EH (cell line): ENCODE results near the gene PIK3CB.
A peak's percentile ranks its signal among the peaks of the same experiment; 100 is the strongest.
"Not testable (repeated sequence)": the region's sequence is repeated elsewhere in the genome, so short reads cannot be mapped to it uniquely, and the experiment has no call there.

ENCODE experiments used
- DNase-seq: peaks from one replicate; pipeline ENCODE4 v3.0.0-alpha.2; 2015; ENCODE audit warnings: low read depth

The PIK3CB gene

DNA sequence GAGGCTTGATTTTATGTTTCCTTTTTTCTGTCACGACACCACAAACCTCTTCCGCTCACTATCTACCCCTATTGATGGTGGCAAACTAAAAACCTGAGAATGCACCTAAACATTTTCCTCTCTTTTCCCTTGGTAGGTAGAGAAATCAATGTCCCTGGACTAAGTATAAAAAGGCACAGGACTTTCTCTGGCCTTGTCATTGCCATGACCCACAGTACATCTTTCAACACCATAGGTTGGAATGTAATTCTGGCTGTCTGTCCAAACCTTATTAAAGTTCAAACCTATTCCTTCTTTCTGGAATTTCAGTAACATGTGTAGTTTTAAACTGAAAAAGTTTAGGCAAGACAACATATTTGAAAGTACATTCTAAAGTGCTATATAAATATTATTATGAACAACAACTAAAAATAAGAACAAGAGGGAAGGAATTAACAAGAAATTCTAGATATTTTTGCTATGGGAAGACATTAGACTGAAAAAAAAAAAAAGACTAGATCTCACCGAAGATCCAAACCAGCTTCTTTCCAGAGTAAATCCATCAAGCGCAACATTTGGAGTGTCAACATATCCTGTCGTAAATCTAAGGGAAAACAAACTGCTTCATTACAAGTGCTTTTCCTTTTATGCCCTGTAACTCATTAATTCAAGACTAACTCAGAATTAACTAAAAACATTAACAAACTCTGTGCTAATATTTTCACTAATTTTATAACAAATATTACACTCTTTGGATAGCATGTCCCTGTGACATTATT is 153.1 kb downstream of the PIK3CB start:
- DNase-seq = no peak

DNA sequence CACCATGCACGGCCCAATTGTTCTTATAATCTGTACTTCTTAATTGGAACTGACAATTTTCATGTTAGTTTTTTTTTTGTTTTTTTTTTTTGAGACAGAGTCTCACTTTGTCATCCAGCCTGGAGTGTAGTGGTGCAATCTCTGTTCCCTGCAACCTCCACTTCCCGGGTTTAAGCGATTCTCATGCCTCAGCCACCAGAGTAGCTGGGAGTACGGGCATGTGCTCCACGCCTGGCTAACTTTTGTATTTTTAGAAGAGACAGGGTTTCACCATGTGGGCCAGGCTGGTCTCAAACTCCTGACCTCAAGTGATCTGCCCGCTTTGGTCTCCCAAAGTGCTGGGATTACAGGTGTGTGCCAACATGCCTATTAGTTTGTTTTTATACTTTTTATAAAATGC is 153.8 kb downstream of the PIK3CB start:
- DNase-seq = not testable (repeated sequence)

DNA sequence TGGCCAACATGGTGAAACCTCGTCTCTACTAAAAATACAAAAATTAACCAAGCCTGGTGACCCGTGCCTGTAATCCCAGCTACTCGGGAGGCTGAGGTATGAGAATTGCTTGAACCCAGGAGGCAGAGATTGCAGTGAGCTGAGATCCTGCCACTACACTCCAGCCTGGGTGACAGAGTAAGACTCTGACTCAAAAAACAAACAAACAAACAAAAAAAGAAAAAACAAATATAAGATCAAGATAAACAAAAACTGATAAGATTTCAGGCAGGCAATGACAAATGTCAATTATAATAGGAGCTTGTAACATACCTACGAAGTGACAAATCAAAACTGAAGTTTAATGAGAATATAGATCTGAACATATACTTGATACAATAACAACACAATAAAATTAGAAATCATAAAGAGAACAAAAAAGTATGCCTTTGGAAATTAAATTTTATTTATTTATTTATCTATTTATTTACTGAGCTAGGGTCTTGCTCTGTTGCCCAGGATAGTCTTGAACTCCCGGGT is 155.8 kb downstream of the PIK3CB start:
- DNase-seq = no peak

DNA sequence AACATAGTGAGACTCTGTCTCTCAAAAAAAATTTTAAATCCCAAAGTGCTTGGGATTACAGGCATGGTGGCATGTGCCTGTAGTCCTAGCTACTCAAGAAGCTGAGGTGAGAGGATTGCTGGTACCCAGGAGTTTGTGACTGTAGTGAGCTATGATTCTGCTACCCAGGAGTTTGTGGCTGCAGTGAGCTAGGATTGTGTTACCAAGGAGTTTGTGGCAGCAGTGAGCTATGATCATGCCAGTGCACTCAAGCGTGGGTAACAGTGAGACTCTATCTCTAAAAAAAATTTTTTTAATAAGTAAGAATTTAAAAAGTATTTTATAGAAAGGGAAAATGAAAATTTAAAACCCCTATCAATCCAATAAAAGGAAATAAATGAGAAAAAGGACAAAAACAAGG is 156.6 kb downstream of the PIK3CB start:
- no peak for DNase-seq

DNA sequence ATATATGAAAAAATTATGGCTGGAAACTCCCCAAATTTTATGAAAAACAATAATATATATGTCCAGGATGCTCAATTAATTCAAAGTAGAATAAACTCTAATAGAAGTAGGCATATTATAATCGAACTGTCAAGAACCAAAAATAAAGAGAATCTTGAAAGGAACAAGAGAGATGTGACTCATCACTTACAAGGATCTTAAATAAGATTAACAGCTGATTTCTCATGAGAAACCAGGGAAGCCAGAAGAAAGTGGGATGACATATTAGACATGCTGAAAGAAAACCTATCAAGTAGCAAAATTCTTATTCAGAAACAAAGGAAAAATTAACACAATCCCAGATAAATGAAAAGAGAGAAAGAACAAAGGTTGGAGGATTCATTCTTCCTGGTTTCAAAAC is 159.3 kb downstream of the PIK3CB start:
- peak; percentile 37 for DNase-seq

DNA sequence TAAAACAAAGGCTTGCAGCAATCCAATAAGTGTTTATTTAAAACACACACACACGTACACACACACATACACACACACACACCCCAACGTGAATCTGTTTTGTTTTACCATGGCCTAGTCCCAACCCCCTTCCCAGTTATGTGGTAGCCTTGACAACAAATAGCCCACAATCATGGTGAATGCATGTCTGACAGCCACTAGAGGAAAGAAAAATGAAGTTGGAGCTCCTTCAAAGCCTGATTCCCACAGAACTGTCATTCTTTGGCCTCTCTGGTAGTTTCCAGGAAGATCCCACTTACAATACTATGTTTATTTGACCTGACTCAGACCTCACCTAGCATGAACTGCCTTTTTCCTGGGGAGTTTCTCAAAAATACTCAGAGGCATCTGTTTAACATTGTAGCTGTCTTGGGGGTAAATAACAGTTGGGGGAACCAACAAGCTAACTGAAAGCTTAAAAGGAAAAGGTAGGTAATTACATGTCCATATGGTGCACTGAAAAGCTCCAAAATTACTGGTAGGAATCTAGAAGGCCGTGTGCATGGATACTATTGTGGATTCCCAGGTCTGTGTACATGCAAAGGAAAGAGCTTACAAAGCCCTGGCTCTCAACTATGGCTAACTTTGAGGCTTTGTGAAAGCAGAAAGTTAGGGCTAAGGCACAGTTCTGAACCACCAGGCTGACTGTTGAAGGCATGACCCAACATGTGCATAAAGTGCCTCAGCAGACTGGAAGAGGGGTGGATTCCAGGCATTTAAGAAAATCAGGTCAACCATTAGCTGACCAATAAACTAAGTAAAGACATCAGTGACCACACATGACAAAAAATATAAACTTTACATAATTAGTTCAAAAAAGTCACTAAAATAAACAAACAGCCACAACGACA is 160.8 kb downstream of the PIK3CB start:
- DNase-seq = peak; percentile 62

DNA sequence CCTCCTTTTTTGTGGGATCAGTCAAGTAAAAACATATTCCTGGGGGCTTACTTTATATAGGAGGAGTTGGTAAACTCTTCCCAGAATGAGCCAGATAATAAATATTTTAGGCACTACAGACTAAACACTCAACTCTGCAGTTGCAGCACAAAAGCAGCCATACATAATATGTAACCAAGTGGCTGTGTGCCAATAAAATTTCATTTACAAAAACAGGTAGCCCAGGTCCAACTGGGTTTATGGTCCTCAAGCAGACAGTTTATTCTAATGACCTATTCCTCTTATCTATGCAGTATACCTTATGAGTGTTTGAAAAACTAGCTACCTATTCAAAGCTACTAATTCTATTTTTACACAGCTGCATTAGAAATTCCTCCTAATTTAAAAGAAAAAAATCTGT is 164.3 kb downstream of the PIK3CB start:
- DNase-seq = no peak

DNA sequence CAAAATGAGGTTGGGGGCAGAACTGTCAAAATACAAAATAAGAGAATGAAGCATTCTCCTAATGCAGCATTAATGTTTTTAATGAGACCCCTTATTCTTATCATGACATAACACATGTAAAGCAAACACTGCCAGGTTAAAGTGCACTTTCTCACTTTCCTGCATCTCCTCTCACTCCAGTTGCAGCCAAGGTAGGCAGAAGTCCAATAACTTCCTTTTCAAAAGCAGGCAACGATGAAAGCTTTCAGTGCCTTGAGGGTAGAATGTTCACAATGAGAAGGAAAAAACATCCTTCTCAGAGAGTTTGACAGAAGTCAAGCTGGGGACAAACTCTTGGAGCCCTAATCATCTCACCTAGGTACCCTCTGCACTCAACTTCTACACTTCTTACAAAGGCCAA is 166.6 kb downstream of the PIK3CB start:
- no peak for DNase-seq

DNA sequence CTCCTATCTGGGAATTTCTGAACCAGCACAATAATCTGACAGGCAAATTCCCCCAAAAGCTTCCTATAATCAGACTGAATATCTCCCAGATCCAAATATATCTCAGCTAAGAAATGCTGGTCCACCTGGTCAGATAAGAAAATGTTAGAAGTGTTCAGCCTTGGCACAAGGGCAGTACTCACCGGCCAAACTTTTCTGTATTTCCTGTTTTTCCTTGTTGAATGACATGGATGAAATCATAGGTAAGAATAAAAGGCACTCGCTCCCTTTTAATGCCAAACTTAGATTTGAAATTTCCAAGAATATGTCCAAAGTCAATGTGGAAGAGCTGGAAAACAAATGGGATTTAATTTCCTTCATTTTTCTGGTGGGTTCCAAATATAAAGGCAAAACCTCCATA is 177.2 kb downstream of the PIK3CB start:
- no peak for DNase-seq

DNA sequence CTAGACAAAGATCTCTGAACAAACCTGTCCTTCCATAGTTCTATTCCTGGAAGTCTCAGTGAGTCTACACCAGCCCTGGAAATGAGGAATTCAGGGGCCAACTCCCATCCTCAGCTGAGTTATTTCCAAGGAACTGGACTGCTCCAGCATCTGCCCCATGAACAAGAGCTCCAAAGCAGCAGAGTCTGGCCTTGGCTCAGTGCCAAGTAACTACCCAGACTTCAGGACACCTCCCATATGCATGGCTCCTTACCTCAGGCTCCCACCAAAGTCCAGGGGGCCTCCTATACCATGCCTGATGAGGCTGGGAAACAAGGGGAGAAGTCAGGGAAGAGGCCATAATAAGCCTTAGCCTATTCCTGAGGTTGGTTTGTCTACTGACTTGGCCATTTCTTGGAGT is 181.2 kb downstream of the PIK3CB start:
- DNase-seq = no peak

DNA sequence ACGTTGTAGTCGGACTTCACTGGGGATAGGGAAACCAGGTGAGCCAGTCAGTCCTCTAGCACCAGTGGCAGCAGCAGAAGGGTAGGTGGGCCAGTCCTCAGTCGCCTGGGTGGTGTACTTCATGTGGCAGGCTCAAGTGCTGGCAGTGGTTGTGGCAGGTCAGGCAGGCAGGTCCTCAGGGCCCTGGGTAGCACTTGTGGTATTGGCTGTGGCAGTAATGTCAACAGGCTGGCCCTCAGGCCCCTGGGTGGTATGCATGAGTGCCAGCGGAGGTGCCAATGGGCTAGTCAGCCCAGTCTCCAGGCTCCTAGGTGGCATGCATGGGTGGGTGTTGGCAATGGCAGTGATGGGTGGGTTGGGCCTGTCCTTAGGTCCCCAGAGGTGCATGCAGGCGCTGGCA is 185.6 kb downstream of the PIK3CB start:
- no peak for DNase-seq

DNA sequence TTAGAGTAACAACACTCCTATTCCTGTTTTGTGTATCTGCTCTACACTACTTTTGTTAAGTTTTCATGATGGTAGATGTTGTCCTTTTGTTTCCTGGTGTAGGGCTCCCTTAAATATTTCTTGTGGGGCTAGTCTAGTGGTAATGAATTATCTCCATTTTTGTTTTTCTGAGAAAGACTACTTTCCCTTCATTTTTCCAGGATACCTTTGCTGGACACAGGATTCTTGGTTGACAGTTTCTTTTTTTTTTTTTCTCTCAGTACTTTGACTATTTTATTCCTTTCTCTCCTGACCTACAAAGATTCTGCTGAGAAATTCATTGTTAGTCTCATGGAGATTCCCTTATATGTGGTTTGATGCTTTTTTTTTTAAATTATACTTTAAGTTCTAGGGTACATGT is 188.2 kb downstream of the PIK3CB start:
- no peak for DNase-seq

DNA sequence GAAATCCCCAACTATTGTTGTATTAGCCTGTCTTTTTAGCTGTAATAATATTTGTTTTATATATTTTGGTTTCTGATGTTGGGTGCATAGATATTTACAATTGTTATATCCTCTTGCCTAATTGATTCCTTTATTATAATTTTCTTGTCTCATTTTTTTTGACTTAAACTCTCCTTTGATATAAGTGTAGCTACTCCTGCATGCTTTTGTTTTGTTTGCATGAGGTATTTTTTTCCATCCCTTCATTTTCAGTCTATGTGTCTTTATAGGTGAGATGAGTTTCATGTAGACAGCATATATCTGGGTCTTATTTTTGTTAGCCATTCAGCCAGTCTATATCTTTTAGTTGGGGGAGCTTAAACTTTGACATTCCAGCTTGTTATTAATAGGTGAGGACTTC is 188.7 kb downstream of the PIK3CB start:
- no peak for DNase-seq

DNA sequence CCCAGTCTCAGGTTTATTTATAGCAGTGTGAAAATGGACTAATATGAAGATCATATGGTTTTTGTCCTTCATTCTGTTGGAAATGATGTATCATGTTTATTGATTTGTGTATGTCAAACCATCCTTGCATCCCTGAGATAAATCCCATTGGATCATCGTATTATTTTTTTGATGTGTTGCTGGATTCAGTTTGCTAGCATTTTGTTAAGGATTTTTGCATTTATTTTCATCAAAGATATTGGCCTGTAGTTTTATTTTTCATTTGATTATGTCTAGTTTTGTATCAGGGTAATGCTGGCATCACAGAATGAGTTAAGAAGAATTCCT is 191.8 kb downstream of the PIK3CB start:
- no peak for DNase-seq

DNA sequence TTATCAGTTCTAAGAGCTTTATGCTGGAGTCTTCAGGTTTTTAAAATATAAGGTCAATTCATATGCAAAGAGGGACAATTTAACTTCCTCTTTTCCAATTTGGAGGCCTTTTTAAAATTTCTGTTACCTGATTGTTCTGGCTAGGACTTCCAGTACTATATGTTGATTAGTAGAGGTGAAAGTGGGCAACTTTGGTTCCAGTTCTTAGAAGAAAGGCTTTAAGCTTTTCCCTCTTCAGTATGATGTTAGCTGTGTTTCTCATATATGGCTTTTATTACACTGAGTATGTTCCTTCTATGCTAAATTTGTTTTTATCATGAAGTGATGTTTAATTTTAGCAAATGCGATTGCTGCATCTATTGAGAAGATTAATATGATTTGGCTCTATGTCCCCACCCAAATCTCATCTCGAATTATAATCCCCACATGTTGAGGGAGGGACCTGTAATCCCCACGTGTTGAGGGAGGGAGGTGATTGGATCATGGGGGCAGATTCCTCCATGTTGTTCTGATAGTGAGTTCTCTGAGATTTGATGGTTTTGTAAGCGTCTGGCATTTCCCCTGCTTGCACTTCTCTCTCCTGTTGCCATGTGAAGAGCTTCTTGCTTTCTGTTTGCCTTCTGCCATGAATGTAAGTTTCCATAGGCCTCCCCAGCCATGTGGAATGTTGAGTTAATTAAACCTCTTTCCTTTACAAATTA is 192.4 kb downstream of the PIK3CB start:
- no peak for DNase-seq

DNA sequence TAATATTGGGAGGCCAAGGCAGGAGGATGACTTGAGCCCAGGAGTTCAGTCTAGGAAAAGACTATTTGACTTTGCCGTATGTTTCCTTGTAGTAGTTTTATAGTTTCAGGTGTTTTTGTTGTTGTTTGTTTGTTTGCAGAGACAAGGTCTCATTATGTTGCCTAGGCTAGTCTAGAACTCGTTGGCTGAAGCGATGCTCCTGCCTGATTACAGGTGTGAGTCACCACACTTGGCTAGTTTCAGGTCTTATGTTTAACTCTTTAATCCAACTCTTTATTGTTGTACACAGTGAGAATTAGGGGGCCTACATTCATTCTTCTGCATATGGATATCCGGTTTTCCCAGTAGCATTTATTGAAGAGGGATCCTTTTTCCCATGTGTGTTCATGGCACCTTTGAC is 194.2 kb downstream of the PIK3CB start:
- no peak for DNase-seq

DNA sequence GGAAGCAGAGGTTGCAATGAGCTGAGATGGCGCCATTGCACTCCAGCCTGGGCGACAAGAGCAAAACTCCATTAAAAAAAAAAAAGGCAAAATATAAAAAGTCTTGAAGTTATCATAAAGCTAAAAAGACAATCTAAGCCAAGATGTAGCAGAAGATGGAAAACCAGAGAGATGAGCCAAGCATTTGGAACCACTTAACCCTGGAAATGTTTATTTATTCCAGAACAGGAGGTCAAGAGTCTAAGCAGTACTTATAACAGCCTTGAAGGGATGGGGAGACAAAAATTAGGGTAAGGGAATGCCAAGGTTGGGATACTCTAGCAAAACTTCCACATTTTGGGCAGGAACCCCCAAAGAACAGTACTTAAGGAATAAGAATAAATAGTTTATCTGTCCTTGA is 196.1 kb downstream of the PIK3CB start:
- no peak for DNase-seq

DNA sequence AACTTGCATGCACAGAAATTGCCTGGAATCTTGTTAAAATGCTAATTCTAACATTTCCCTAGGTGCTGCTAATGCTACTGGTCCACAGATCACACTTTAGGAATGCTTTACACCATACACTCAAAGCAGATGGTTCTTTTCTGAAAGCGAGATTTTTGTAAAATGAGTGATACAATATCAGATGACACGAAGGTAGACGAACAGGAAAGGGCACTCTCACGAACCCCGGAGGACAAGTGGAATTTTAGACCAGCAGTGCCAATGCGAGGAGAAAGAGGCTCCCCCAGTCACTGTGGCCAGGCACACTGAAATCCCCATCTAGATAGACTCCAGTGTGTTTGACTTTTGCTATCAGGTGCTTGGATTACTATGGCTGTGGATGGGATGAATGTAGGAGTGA is 205.2 kb downstream of the PIK3CB start:
- no peak for DNase-seq

DNA sequence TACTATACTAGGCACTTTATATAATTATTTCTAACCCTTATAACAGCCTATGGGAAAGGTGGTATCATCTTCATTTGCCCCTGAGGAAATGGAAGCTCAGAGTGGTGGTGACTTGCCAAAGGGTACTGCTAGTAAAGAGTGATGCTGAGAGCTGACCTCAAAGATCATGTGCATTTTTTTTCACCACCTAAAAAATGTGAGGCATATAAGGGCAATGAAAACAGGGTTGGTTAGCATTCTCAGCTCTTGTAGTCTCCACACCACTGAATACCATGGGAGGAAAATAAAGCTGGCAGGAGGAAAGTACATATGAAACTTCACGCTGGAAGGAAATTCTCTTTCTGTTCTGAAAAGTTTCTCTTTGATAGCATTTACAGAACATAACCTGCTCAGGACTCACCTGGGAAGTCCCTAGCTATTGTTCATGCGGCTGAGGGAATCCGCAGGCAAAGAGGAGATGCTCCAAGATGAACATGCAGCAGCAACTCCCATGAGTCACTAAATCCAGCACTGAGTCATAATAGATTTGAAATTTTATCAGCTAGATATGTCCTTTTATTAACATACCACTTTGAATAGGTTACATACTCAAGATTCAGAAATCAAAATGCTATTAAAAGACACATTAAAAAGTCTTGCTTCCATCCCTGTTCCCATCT is 208.9 kb downstream of the PIK3CB start:
- DNase-seq = peak; percentile 58

DNA sequence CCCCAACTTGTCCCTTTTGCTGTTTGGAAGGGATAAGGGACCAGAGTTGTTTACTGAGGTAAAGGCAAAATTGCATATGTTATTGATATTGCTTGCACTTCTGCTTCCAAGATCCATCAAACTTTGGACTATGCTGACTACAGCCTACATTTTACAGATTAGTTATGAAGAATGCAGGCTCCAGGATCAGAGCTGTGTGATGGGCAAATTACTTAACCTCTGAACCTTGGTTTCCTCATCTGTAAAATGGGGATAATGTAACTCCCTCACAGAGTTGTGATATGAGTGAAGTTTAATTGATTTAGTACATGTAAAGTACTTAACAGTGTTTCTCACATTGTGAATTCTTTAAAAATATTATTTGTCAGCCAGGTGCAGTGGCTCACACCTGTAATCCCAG is 210.2 kb downstream of the PIK3CB start:
- no peak for DNase-seq

DNA sequence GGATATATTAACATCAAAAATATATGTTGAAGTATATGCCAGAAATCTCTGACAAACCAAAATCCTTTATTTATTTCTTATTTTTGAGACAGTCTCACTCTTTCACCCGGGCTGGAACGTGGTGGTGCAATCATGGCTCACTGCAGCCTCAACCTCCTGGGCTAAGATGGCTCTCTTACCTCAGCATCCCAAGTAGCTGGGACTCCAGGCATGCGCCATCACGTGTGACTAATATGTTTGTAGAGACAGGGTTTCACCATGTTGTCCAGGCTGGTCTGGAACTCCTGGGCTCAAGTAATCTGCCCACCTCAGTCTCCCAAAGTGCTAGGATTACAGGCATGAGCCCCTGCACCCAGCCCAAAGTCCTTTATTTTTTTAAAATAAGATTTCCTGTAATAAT is 214.3 kb downstream of the PIK3CB start:
- no peak for DNase-seq

DNA sequence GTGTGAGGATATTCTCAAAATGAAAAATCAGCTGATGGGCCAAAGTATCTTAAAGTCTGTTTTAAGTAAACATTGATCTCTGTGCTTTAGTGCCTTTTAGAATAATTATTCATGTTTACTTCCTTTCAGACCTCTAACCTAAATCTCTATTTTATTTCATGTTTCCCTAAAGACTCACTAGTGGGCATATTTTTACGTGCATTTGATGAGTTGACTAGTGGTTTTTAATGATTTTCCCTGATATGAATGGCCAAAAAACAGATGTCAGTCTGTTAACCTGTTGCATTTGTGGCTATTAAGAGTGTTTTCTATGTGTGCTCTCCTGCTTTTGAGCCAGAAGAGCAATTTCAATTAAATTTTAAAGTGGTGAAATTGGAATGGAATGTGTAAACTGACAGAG is 219.3 kb downstream of the PIK3CB start:
- no peak for DNase-seq
